Gastrocnemius medialis (tissue), 4 donors: ENCODE measurements around the gene RAD51AP2.
"Not testable (repeated sequence)": the region's sequence is repeated elsewhere in the genome, so short reads cannot be mapped to it uniquely, and the experiment has no call there.

Experiments used
- POLR2A ChIP-seq, 2 donors: fragments of 450-650 bp; IDR thresholded peaks; one replicate each; pipeline ENCODE4 v1.6.1; 2017; ENCODE audit warnings: antibody characterized with exemption in 2 of 2, mild to moderate bottlenecking in 2 of 2, moderate library complexity in 2 of 2
- TF ChIP-seq, protein P1 (sequence below), 5 experiments: fragments of 450-650 bp in 3 of 5; fragments of 200-600 bp in 2 of 5; sonication (generic) in 2 of 5; IDR thresholded peaks in 4 of 5; conservative IDR thresholded peaks in 1 of 5; 1 replicate in 4 of 5; 2 replicates in 1 of 5; pipeline ENCODE4 v1.5.1; 2016 to 2019; ENCODE audit warnings: antibody characterized with exemption in 5 of 5, mild to moderate bottlenecking in 3 of 5, moderate library complexity in 3 of 5

DNA sequence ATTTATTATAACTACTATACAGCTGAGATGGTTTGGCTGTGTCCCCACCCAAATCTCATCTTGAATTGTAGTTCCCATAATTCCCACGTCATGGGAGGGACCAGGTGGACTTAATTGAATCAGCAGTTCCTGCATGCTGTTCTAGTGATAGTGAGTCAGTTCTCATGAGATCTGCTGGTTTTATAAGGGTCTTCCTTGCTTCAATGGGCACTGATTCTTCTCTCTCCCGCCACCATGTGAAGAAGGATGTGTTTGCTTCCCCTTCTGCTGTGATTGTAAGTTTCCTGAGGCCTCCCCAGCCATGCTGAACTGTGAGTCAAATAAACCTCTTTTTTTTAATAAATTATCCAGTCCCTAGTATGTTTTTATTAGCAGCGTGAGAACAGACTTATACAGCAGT lies 47.5 kb upstream of the RAD51AP2 start:
- TF ChIP-seq, protein P1, sequence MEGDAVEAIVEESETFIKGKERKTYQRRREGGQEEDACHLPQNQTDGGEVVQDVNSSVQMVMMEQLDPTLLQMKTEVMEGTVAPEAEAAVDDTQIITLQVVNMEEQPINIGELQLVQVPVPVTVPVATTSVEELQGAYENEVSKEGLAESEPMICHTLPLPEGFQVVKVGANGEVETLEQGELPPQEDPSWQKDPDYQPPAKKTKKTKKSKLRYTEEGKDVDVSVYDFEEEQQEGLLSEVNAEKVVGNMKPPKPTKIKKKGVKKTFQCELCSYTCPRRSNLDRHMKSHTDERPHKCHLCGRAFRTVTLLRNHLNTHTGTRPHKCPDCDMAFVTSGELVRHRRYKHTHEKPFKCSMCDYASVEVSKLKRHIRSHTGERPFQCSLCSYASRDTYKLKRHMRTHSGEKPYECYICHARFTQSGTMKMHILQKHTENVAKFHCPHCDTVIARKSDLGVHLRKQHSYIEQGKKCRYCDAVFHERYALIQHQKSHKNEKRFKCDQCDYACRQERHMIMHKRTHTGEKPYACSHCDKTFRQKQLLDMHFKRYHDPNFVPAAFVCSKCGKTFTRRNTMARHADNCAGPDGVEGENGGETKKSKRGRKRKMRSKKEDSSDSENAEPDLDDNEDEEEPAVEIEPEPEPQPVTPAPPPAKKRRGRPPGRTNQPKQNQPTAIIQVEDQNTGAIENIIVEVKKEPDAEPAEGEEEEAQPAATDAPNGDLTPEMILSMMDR (IDR thresholded peaks at IDR 0.05 in 4 of 5, conservative IDR thresholded peaks at IDR 0.05 in 1 of 5): not testable (repeated sequence)
- TF ChIP-seq POLR2A (IDR thresholded peaks at IDR 0.05): not testable (repeated sequence)
